Measurements from ENCODE around the gene MBD5.

DNA sequence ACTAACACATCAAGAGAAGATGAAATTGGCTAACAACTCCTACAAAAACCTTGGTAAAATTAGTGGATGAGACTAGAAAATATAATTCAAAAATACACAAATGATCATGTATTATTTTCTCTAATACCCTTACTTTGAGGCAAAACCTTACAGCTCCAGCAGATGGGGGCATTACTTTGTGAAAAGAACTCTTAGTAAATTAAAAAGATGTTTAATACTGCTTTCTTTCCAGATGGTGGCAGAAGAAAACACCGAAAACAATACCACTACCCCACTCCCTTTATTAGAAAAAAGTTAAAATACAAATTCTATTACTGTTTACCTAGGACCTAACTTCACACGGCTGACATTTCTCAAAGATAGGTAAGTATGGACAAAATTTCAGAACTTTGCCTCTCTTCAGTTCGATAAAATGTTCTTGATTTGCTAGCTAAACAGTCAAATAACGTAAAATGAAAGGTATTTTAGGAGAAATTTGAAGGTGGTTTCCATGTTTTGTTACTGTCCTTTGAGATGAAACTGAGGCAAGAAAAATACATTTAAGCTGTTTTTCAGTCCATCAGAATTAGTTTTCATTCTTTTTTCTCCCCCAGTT lies 31.0 kb upstream of the MBD5 start:
- no peak for TF ChIP-seq ESRRA (CRISPR knock-in tag; IDR thresholded peaks at IDR 0.05; ENCODE audit: borderline replicate concordance)
- TF ChIP-seq, protein P1, sequence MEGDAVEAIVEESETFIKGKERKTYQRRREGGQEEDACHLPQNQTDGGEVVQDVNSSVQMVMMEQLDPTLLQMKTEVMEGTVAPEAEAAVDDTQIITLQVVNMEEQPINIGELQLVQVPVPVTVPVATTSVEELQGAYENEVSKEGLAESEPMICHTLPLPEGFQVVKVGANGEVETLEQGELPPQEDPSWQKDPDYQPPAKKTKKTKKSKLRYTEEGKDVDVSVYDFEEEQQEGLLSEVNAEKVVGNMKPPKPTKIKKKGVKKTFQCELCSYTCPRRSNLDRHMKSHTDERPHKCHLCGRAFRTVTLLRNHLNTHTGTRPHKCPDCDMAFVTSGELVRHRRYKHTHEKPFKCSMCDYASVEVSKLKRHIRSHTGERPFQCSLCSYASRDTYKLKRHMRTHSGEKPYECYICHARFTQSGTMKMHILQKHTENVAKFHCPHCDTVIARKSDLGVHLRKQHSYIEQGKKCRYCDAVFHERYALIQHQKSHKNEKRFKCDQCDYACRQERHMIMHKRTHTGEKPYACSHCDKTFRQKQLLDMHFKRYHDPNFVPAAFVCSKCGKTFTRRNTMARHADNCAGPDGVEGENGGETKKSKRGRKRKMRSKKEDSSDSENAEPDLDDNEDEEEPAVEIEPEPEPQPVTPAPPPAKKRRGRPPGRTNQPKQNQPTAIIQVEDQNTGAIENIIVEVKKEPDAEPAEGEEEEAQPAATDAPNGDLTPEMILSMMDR (IDR thresholded peaks at IDR 0.05) = no peak
- TF ChIP-seq, protein P2, sequence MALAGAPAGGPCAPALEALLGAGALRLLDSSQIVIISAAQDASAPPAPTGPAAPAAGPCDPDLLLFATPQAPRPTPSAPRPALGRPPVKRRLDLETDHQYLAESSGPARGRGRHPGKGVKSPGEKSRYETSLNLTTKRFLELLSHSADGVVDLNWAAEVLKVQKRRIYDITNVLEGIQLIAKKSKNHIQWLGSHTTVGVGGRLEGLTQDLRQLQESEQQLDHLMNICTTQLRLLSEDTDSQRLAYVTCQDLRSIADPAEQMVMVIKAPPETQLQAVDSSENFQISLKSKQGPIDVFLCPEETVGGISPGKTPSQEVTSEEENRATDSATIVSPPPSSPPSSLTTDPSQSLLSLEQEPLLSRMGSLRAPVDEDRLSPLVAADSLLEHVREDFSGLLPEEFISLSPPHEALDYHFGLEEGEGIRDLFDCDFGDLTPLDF (CRISPR knock-in tag; IDR thresholded peaks at IDR 0.05) = no peak
- TF ChIP-seq NFYB (CRISPR knock-in tag; conservative IDR thresholded peaks at IDR 0.05; ENCODE audit: low read depth) = no peak
- TF ChIP-seq, protein P3, sequence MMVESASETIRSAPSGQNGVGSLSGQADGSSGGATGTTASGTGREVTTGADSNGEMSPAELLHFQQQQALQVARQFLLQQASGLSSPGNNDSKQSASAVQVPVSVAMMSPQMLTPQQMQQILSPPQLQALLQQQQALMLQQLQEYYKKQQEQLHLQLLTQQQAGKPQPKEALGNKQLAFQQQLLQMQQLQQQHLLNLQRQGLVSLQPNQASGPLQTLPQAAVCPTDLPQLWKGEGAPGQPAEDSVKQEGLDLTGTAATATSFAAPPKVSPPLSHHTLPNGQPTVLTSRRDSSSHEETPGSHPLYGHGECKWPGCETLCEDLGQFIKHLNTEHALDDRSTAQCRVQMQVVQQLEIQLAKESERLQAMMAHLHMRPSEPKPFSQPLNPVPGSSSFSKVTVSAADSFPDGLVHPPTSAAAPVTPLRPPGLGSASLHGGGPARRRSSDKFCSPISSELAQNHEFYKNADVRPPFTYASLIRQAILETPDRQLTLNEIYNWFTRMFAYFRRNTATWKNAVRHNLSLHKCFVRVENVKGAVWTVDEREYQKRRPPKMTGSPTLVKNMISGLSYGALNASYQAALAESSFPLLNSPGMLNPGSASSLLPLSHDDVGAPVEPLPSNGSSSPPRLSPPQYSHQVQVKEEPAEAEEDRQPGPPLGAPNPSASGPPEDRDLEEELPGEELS (CRISPR knock-in tag; IDR thresholded peaks at IDR 0.05) = no peak
- TF ChIP-seq ZNF317 (CRISPR knock-in tag; IDR thresholded peaks at IDR 0.05; ENCODE audit: borderline replicate concordance, low read depth) = no peak
- TF ChIP-seq ZNF232 (CRISPR knock-in tag; IDR thresholded peaks at IDR 0.05) = no peak
- no peak for TF ChIP-seq ZNF121 (CRISPR knock-in tag; IDR thresholded peaks at IDR 0.05)
- TF ChIP-seq CREM (CRISPR knock-in tag; IDR thresholded peaks at IDR 0.05) = no peak
- TF ChIP-seq, protein P4, sequence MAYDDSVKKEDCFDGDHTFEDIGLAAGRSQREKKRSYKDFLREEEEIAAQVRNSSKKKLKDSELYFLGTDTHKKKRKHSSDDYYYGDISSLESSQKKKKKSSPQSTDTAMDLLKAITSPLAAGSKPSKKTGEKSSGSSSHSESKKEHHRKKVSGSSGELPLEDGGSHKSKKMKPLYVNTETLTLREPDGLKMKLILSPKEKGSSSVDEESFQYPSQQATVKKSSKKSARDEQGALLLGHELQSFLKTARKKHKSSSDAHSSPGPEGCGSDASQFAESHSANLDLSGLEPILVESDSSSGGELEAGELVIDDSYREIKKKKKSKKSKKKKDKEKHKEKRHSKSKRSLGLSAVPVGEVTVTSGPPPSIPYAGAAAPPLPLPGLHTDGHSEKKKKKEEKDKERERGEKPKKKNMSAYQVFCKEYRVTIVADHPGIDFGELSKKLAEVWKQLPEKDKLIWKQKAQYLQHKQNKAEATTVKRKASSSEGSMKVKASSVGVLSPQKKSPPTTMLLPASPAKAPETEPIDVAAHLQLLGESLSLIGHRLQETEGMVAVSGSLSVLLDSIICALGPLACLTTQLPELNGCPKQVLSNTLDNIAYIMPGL (CRISPR knock-in tag; IDR thresholded peaks at IDR 0.05) = no peak
